HG03135 (cell line): ENCODE results near the gene DNAJC5.

Experiments
- ATAC-seq: cut with Tn5 transposase; IDR thresholded peaks from one replicate; pipeline ENCODE4 v1.9.1; 2021; ENCODE audit warnings: mild to moderate bottlenecking, moderate library complexity; ENCODE audit not compliant: unreplicated experiment

DNAJC5 gene

GRCh38 chr20:63883201-63883593 lies 11.7 kb upstream of the DNAJC5 start:
- no peak for ATAC-seq

GRCh38 chr20:63884506-63885263 lies 10.2 kb upstream of the DNAJC5 start:
- ATAC-seq = no peak

GRCh38 chr20:63885264-63886053 lies 9.5 kb upstream of the DNAJC5 start:
- no peak for ATAC-seq

- ATAC-seq = no peak
Observed at GRCh38 chr20:63886054-63886419, 8.9 kb upstream of the DNAJC5 start.

GRCh38 chr20:63886921-63887320 lies 8.0 kb upstream of the DNAJC5 start:
- ATAC-seq = no peak

GRCh38 chr20:63889241-63890200 lies 5.4 kb upstream of the DNAJC5 start:
- ATAC-seq = no peak

- no peak for ATAC-seq
Observed at GRCh38 chr20:63890201-63890576, 4.7 kb upstream of the DNAJC5 start.

- ATAC-seq = no peak
Observed at GRCh38 chr20:63890616-63891015, 4.3 kb upstream of the DNAJC5 start.

GRCh38 chr20:63891061-63892002 lies 3.6 kb upstream of the DNAJC5 start:
- no peak for ATAC-seq

- ATAC-seq = no peak
Observed at GRCh38 chr20:63892402-63892801, 2.5 kb upstream of the DNAJC5 start.

GRCh38 chr20:63893999-63894357 lies 948 bp upstream of the DNAJC5 start:
- ATAC-seq = no peak

- peak; percentile 15 for ATAC-seq
Observed at GRCh38 chr20:63895202-63895951, 451 bp downstream of the DNAJC5 start.

- ATAC-seq = no peak
Observed at GRCh38 chr20:63895952-63896263, 982 bp downstream of the DNAJC5 start.

- no peak for ATAC-seq
Observed at GRCh38 chr20:63896264-63897105, 1.6 kb downstream of the DNAJC5 start.

- ATAC-seq = no peak
Observed at GRCh38 chr20:63897978-63898561, 3.1 kb downstream of the DNAJC5 start.

GRCh38 chr20:63898882-63899558 lies 4.1 kb downstream of the DNAJC5 start:
- no peak for ATAC-seq

GRCh38 chr20:63900413-63900812 lies 5.5 kb downstream of the DNAJC5 start:
- ATAC-seq = no peak
